HG03521 (cell line): ENCODE measurements around the gene EDN2.

Source experiments
- ATAC-seq: cut with Tn5 transposase; IDR thresholded peaks from one replicate; pipeline ENCODE4 v1.9.1; 2021; ENCODE audit warnings: mild to moderate bottlenecking, moderate library complexity; ENCODE audit not compliant: unreplicated experiment

The EDN2 gene

DNA sequence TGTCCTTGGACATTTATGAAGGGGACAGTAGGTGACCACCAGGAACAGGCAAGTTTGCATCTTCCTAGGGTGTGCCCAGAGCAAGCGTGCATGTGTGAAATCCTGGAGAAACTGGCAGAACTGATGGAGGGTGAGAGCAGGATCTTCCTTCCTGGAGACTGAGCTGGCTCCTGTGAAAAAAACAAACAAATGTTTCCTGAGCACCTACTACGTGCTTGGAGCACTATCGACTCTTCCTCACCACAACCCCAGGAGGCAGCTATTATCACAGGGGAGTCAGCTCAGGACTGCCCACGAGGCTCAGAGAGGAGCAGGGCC is 1.5 kb upstream of the EDN2 start:
- no peak for ATAC-seq

DNA sequence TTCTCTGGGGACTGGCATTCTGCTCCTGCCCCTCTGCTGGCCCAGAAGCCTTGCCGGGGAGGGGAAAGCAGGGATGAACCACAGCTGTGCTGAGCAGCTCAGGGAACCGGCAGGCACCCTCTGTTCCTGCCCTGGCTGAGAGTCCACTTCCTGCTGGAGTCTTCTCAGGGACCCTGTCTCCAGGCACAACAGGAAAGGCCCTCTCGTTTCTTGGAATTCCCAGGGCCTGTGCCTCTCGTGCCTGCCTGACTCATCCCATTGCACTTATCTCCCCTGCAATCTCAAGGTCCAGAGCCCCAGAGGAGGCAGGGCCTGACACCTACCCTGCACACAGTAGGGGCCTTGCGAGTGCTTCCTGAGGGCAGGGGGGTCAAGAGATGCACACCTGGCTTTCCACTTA is 1.1 kb upstream of the EDN2 start:
- ATAC-seq: no peak

- no peak for ATAC-seq
Measured at GRCh38 chr1:41483960-41484401, 502 bp downstream of the EDN2 start.

DNA sequence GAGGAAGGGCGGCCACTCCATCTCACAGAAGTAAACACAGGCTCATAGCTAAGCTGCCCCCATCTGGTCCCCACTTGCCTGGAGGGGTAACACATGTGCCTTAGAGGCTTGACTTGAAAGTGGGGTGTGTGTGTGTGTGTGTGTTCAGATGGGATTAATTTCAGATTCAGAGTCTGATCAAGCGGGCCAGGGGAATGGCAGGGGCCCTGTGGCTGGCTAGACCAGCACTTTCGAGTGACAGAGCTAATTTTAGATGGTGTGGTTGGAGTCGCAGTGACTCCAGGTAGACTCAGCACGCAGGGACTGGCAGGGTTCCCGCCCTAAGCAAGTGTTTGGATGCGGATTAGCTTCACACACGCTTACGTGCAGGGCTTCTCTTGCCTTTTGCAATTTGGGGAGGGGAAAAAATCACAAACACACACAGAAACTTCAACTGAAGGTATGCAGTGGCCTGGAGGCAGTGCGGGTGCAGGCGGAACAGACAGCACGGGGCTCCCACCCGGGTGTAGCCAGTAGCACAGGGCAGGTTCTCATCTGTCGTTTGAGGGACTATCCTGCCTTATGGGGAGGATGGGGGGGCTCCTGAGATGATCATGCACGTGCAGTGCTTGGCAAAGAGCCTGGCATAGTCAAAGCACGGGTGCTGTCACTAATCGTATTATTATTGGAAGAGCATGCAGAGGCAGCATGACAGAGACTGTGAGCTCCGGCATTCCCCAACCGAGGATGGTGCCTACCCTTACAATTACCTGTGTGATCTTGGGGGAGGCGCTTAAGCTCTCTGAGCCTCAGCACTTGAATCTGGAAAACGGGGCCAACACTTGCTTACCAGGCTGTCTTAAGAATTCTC is 1.3 kb downstream of the EDN2 start:
- no peak for ATAC-seq

- ATAC-seq: no peak
Measured at GRCh38 chr1:41482001-41482765, 2.3 kb downstream of the EDN2 start.

DNA sequence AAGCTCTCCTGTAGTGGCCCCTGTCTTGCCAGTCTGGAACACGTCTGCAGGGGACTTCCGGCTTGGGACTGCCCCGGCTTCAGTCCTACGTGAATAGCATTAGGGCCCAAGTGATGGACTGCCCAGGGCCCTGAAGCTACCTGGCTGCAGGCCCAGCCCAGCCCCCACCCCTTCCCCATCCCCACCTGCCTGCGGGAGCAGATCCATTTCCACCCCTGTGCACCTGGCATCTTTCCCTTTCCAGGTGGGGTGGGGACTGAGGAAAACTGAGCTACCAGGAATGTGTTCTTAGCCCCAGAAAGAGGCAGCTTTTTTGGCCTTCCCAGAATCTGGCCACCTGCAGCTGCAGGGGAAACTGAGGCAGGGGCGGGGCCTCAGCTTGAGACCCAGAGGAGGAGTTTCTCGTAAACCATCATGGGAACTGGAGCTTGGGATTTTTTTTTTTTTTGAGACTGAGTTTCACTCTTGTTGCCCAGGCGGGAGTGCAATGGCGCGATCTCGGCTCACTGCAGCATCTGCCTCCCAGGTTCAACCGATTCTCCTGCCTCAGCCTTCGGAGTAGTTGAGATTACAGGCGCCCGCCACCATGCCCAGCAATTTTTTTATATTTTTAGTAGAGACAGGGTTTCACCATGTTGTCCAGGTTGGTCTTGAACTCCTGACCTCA is 3.2 kb downstream of the EDN2 start:
- ATAC-seq: no peak

DNA sequence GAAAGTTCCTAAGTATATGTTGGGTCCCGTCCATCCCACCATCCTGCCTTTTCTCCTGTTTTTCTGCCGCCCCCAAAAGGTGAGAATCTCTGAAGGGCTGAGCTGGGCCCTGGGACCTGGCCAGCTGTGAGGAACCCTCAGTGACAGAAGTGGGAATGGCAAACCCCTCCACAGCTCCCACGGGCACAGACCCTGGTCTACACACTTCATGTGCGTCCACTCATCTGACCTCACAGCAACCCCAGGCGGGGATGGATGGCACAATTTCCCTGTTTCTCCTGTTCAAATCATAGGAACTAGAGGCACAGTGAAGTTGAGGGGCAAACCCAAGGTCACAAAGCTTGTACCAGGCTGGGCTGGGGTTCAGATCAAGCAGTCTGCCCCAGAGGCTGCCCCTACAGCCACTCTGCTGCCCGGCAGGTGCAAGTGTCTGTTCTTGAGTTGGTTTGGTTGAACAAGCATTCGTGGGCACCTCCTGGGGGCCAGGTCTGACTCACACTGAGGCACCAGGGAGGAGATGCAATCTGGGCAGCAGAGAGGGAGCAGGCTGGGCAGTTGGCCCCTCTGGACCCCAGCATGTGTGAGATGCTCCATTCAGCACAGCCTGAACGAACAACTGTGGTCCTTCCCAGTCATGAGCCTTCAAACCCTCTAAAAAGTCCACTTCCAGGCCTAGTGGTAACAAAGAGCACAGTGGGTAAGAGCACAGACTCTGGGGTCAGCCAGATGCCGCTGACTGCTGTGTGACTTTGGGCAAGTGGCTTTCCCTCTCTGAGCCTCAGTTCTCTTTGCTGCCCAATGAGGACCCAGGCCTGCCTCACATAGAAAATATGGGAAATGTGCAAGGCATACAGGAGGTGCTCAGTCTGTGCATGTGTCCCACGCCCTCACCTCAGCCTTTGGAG is 4.0 kb downstream of the EDN2 start:
- no peak for ATAC-seq

GRCh38 chr1:41479808-41480160 is 4.7 kb downstream of the EDN2 start:
- ATAC-seq: no peak

DNA sequence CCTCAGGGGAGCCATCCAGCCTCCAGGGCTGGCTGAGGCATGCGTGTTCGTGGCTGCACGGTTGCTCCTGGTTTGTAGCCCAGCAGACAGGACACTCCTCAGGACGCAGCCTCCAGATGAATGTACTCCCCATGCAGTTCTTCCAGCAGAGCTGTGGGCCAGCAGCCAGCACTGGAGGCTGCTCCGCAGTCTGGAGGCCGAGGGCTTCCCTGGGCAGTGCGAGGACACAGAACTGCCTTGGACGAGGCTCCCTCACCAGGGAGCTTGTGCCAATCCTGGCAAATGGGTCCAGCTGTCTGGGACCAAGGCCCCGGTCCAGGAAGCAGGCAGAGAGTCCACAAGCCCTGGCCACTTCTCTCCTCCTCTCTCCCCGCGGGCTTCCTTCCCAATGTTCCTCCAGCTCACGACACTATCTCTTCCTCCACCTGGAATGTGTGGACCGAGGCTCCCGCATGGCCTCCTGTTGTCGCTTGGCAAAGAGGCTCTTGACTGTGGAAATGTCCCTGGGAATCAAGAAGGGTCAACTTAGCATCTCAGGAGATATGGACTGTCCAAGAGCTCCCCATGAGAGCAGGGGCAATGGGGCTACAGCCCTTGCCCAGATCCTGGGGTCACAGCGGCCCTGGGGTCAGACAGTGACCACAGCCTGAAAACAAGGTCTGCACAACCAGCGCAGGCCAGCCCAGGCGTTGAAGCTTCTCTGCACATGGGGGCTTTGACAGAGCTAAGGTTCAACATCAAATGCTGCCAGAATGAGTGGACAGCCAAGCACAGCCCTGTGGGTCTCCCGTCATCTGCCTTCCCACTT is 5.3 kb downstream of the EDN2 start:
- ATAC-seq: no peak

DNA sequence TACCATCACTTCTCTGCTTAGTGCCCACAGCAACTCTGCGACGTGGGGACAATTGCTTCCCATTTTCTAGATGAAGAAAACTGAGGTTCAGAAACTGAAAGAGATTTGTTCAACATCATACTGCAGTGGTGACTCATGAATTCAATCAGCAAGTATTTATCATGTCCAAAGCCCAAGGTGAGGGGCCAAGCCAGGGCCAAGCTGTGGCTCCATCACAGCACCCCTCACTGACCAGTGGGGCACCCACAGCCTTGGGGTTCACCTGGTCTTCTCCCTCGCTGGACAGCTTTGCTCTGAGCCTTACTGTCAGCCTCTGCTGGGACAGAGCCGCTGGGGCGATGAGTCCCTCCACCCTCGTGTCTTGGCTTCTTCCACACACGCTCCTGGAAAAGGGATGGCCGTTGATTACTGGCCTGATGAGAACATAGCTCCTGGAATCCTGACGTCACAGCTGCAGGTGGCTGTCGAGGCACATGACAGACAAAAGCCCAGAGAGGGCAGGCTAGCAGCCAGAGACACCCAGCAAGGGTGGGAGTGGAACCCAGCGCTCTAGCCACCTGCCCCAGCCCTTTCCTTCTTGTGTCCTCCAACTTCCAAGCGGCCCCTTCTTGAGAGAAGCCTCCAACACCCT is 6.2 kb downstream of the EDN2 start:
- no peak for ATAC-seq

- ATAC-seq: no peak
Measured at GRCh38 chr1:41476807-41477361, 7.6 kb downstream of the EDN2 start.

DNA sequence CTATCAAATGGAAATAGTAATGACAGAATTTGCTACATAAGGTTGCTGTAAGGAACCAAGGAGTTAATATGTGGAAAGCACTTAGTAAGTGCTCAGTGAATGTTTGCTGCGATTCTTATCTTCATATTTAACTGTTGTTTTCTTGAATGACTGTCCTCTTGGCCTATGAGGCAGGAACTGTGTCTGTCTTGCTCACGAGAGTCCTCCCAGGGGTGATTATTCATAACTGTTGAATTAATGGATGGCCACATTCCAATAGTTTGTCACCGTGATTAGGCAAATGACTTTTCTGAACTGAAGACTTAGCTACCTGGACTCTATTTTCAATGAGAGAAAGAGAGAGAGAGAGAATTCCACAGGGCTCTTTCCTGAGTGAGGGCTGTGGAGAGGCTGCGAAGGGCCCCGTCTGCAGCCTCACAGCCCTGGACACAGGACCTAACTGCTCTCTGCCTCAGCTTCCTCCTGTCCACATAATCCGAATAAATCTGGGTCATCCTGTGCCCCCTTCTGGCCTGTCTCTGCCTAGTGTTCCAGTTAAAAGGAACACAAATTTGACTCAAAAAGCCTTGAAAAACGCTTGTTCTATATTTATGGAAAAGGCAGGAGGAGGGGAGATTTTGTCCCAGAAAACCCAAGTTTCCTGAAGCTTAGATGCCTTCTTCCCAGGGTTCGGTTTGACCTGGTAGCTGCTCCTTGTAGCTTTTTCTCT is 8.5 kb downstream of the EDN2 start:
- no peak for ATAC-seq

- ATAC-seq: no peak
Measured at GRCh38 chr1:41475346-41475745, 9.1 kb downstream of the EDN2 start.

GRCh38 chr1:41474490-41475271 is 9.8 kb downstream of the EDN2 start:
- no peak for ATAC-seq

GRCh38 chr1:41473738-41474362 is 10.6 kb downstream of the EDN2 start:
- no peak for ATAC-seq

- ATAC-seq: no peak
Measured at GRCh38 chr1:41471658-41472057, 12.8 kb downstream of the EDN2 start.

DNA sequence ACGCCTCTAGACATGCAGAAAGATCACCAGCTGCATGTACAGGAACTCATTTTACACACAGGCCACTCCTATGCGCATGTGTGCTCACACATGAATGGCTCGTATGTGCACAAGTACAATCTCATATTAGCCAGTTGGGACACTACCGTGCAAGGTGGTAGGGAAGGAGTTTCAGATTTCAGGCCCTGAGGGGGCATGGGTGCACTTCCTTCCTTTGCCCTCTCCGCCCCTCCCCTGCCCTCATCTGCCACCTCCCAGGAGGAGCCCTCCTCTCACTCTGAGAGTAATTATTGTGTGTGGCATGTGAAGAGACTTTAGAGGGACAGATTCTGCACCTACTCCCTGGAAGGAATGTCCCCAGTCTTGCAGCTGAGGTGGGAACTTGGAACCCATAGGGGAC is 14.8 kb downstream of the EDN2 start:
- no peak for ATAC-seq
